HG03039 (cell line): Measurements from ENCODE around the gene CREB5.
A peak's percentile ranks its signal among the peaks of the same experiment; 100 is the strongest.

Experiments used
- ATAC-seq: cut with Tn5 transposase; IDR thresholded peaks from one replicate; pipeline ENCODE4 v1.9.1; 2021; ENCODE audit warnings: mild to moderate bottlenecking, moderate library complexity; ENCODE audit not compliant: unreplicated experiment

Gene CREB5

GRCh38 chr7:28668085-28668484 lies 255.8 kb downstream of the CREB5 start:
- no peak for ATAC-seq

- no peak for ATAC-seq
These were observed 257.0 kb downstream of the CREB5 start for GRCh38 chr7:28669330-28669729.

- ATAC-seq, result no peak
These were observed 259.2 kb downstream of the CREB5 start for GRCh38 chr7:28671526-28671925.

- no peak for ATAC-seq
These were observed 260.1 kb downstream of the CREB5 start for GRCh38 chr7:28672397-28672797.

GRCh38 chr7:28674359-28674782 lies 262.1 kb downstream of the CREB5 start:
- ATAC-seq, result no peak

- ATAC-seq, result no peak
These were observed 263.1 kb downstream of the CREB5 start for GRCh38 chr7:28675429-28675828.

GRCh38 chr7:28677668-28678067 lies 265.4 kb downstream of the CREB5 start:
- no peak for ATAC-seq

- ATAC-seq, result no peak
These were observed 266.2 kb downstream of the CREB5 start for GRCh38 chr7:28678431-28678965.

GRCh38 chr7:28681693-28682310 lies 269.5 kb downstream of the CREB5 start:
- ATAC-seq, result no peak

- ATAC-seq, result no peak
These were observed 270.5 kb downstream of the CREB5 start for GRCh38 chr7:28682801-28683200.

- ATAC-seq, result no peak
These were observed 272.4 kb downstream of the CREB5 start for GRCh38 chr7:28684650-28685241.

GRCh38 chr7:28685242-28685643 lies 272.9 kb downstream of the CREB5 start:
- ATAC-seq, result peak; percentile 18

- ATAC-seq, result peak; percentile 63
These were observed 273.5 kb downstream of the CREB5 start for GRCh38 chr7:28685644-28686417.

- no peak for ATAC-seq
These were observed 274.1 kb downstream of the CREB5 start for GRCh38 chr7:28686418-28686800.

GRCh38 chr7:28687537-28687936 lies 275.2 kb downstream of the CREB5 start:
- ATAC-seq, result no peak

GRCh38 chr7:28688174-28688573 lies 275.9 kb downstream of the CREB5 start:
- no peak for ATAC-seq

GRCh38 chr7:28688651-28689050 lies 276.3 kb downstream of the CREB5 start:
- no peak for ATAC-seq

- ATAC-seq, result no peak
These were observed 283.3 kb downstream of the CREB5 start for GRCh38 chr7:28695300-28696295.

GRCh38 chr7:28697913-28698563 lies 285.7 kb downstream of the CREB5 start:
- ATAC-seq, result no peak

- ATAC-seq, result no peak
These were observed 286.5 kb downstream of the CREB5 start for GRCh38 chr7:28698840-28699239.
